Liver (tissue), 3 donors: ENCODE results near the gene ZNF438.

Experiments used
- FOXA1 ChIP-seq: IDR thresholded peaks from 2 replicates; pipeline ENCODE4 v1.6.1; 2016; ENCODE audit warnings: antibody characterized with exemption
- GABPA ChIP-seq, 2 donors: IDR thresholded peaks in 1 of 2; conservative IDR thresholded peaks in 1 of 2; 2 replicates each; pipeline ENCODE4 v1.6.1; 2016; ENCODE audit warnings: antibody characterized with exemption in 2 of 2, mild to moderate bottlenecking in 1 of 2, moderate library complexity in 1 of 2
- HNF4A ChIP-seq, 2 donors: conservative IDR thresholded peaks; 2 replicates each; pipeline ENCODE4 v1.6.1; 2016; ENCODE audit warnings: antibody characterized with exemption in 2 of 2, mild to moderate bottlenecking in 2 of 2
- HNF4G ChIP-seq: IDR thresholded peaks from 2 replicates; pipeline ENCODE4 v1.6.1; 2016; ENCODE audit warnings: antibody characterized with exemption
- JUND ChIP-seq, 2 donors: IDR thresholded peaks; 2 replicates each; pipeline ENCODE4 v1.6.1; 2016; ENCODE audit warnings: antibody characterized with exemption in 2 of 2
- NR2F2 ChIP-seq: IDR thresholded peaks from 2 replicates; pipeline ENCODE4 v1.6.1; 2016; ENCODE audit warnings: antibody characterized with exemption
- RAD21 ChIP-seq, 2 donors: IDR thresholded peaks; 2 replicates each; pipeline ENCODE4 v1.6.1; 2016; ENCODE audit warnings: antibody characterized with exemption in 2 of 2, mild to moderate bottlenecking in 2 of 2
- SP1 ChIP-seq: IDR thresholded peaks from 2 replicates; pipeline ENCODE4 v1.6.1; 2018; ENCODE audit warnings: antibody characterized with exemption, mild to moderate bottlenecking
- YY1 ChIP-seq: IDR thresholded peaks from 2 replicates; pipeline ENCODE4 v1.6.1; 2016; ENCODE audit warnings: antibody characterized with exemption, mild to moderate bottlenecking
- TF ChIP-seq, protein P1 (sequence below): fragments of 150-350 bp; IDR thresholded peaks from 2 replicates; pipeline ENCODE4 v1.5.1; 2017; ENCODE audit warnings: improper control_type of control experiment, low read depth, low read length; ENCODE audit not compliant: missing input control
- TF ChIP-seq, protein P2 (sequence below): IDR thresholded peaks from 2 replicates; pipeline ENCODE4 v1.6.1; 2016; ENCODE audit warnings: antibody characterized with exemption
- TF ChIP-seq, protein P3 (sequence below): IDR thresholded peaks from 2 replicates; pipeline ENCODE4 v1.6.1; 2016; ENCODE audit warnings: antibody characterized with exemption, mild to moderate bottlenecking
- donor health status: healthy.
- donor health status: healthy.

DNA sequence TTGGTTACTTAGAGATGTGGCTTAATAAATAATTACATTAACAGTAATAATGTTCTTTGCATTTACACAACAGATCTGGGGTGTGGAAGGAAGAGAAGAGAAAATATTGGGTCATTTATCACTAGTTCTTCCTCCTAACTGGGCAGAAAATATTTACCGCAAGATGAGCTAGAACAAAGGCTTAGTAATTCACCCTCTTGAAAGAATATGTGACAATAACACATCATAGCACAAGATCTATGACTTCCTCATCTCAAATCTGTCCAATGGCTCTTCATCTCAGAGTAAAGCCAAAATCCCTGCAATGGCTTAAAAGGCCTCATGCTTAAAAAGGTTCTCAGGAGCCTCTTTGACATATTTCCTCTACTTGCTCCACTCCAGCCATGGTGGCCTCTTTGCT lies 178.6 kb downstream of the ZNF438 start:
- TF ChIP-seq, protein P1, sequence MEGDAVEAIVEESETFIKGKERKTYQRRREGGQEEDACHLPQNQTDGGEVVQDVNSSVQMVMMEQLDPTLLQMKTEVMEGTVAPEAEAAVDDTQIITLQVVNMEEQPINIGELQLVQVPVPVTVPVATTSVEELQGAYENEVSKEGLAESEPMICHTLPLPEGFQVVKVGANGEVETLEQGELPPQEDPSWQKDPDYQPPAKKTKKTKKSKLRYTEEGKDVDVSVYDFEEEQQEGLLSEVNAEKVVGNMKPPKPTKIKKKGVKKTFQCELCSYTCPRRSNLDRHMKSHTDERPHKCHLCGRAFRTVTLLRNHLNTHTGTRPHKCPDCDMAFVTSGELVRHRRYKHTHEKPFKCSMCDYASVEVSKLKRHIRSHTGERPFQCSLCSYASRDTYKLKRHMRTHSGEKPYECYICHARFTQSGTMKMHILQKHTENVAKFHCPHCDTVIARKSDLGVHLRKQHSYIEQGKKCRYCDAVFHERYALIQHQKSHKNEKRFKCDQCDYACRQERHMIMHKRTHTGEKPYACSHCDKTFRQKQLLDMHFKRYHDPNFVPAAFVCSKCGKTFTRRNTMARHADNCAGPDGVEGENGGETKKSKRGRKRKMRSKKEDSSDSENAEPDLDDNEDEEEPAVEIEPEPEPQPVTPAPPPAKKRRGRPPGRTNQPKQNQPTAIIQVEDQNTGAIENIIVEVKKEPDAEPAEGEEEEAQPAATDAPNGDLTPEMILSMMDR = no peak
- no peak for TF ChIP-seq NR2F2
- TF ChIP-seq, protein P2, sequence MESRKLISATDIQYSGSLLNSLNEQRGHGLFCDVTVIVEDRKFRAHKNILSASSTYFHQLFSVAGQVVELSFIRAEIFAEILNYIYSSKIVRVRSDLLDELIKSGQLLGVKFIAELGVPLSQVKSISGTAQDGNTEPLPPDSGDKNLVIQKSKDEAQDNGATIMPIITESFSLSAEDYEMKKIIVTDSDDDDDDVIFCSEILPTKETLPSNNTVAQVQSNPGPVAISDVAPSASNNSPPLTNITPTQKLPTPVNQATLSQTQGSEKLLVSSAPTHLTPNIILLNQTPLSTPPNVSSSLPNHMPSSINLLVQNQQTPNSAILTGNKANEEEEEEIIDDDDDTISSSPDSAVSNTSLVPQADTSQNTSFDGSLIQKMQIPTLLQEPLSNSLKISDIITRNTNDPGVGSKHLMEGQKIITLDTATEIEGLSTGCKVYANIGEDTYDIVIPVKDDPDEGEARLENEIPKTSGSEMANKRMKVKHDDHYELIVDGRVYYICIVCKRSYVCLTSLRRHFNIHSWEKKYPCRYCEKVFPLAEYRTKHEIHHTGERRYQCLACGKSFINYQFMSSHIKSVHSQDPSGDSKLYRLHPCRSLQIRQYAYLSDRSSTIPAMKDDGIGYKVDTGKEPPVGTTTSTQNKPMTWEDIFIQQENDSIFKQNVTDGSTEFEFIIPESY = no peak
- no peak for TF ChIP-seq HNF4A (conservative IDR thresholded peaks at IDR 0.05)
- no peak for TF ChIP-seq YY1
- TF ChIP-seq RAD21 (IDR thresholded peaks at IDR 0.05) = no peak
- TF ChIP-seq, protein P3, sequence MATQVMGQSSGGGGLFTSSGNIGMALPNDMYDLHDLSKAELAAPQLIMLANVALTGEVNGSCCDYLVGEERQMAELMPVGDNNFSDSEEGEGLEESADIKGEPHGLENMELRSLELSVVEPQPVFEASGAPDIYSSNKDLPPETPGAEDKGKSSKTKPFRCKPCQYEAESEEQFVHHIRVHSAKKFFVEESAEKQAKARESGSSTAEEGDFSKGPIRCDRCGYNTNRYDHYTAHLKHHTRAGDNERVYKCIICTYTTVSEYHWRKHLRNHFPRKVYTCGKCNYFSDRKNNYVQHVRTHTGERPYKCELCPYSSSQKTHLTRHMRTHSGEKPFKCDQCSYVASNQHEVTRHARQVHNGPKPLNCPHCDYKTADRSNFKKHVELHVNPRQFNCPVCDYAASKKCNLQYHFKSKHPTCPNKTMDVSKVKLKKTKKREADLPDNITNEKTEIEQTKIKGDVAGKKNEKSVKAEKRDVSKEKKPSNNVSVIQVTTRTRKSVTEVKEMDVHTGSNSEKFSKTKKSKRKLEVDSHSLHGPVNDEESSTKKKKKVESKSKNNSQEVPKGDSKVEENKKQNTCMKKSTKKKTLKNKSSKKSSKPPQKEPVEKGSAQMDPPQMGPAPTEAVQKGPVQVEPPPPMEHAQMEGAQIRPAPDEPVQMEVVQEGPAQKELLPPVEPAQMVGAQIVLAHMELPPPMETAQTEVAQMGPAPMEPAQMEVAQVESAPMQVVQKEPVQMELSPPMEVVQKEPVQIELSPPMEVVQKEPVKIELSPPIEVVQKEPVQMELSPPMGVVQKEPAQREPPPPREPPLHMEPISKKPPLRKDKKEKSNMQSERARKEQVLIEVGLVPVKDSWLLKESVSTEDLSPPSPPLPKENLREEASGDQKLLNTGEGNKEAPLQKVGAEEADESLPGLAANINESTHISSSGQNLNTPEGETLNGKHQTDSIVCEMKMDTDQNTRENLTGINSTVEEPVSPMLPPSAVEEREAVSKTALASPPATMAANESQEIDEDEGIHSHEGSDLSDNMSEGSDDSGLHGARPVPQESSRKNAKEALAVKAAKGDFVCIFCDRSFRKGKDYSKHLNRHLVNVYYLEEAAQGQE = no peak
- TF ChIP-seq HNF4G = no peak
- no peak for TF ChIP-seq GABPA (IDR thresholded peaks at IDR 0.05 in 1 of 2, conservative IDR thresholded peaks at IDR 0.05 in 1 of 2)
- no peak for TF ChIP-seq FOXA1
- no peak for TF ChIP-seq SP1
- no peak for TF ChIP-seq JUND (IDR thresholded peaks at IDR 0.05)
